ENCODE data around the gene EPB41L5. TPM values are rescaled to one million over a fixed set of nuclear protein-coding genes. Genes with fewer than 3 reads are reported as not detected.
"Not testable (repeated sequence)": the region's sequence is repeated elsewhere in the genome, so short reads cannot be mapped to it uniquely, and the experiment has no call there.

EPB41L5 gene
- total and polyA plus RNA-seq, 12 donors = 2.6 to 25.8 (median 13.9) TPM

GRCh38 chr2:119996148-119996547 lies 16.7 kb upstream of the EPB41L5 start:
- intact Hi-C loops (cut with DNase I) = no loop called here
- no peaks in the 10 kb centered on the region for H3K4me1 ChIP-seq (replicated peaks in 1 of 2)
- H3K27ac ChIP-seq = no peak overlapping the region
- no peaks in the 10 kb centered on the region for H3K9me3 ChIP-seq (replicated peaks in 1 of 3)
- no peaks in the 10 kb centered on the region for H3K36me3 ChIP-seq (replicated peaks in 1 of 2)
- H3K4me3 ChIP-seq = no peak overlapping the region
- 62 to 76% (median 70%) methylated on average over 3 of the region's 3 CpGs for WGBS, 4 donors
- H3K27me3 ChIP-seq = no peaks in the 10 kb centered on the region
- TF ChIP-seq CTCF (IDR thresholded peaks at IDR 0.05) (no peak), POLR2A (IDR thresholded peaks at IDR 0.05) (no peak)
- DNase-seq = no peak

GRCh38 chr2:119996896-119997891 lies 15.7 kb upstream of the EPB41L5 start:
- 75 to 91% (median 88%) methylated on average over 8 to 54 of the region's 55 CpGs for WGBS, 4 donors
- intact Hi-C loops (cut with DNase I); H3K9me3 ChIP-seq (replicated peaks in 1 of 3); H3K27me3 ChIP-seq; DNase-seq; H3K4me1 ChIP-seq (replicated peaks in 1 of 2); H3K27ac ChIP-seq; H3K4me3 ChIP-seq; H3K36me3 ChIP-seq (replicated peaks in 1 of 2): not testable (repeated sequence)

- Histone ChIP-seq H3K27ac (no peak overlapping the region), H3K36me3 (replicated peaks in 1 of 2) (no peaks in the 10 kb centered on the region), H3K4me3 (no peak overlapping the region), H3K9me3 (replicated peaks in 1 of 3) (no peaks in the 10 kb centered on the region), H3K4me1 (replicated peaks in 1 of 2) (no peaks in the 10 kb centered on the region), H3K27me3 (no peaks in the 10 kb centered on the region)
- no peak for TF ChIP-seq CTCF (IDR thresholded peaks at IDR 0.05)
- no peak for TF ChIP-seq POLR2A (IDR thresholded peaks at IDR 0.05)
- no peak for DNase-seq
- 56 to 71% (median 69%) methylated on average over 1 of the region's 1 CpG for WGBS, 4 donors
- intact Hi-C loops (cut with DNase I) = no loop called here
Measured at GRCh38 chr2:120001471-120001870, 11.4 kb upstream of the EPB41L5 start.

- Histone ChIP-seq H3K9me3 (replicated peaks in 1 of 3) (no peaks in the 10 kb centered on the region), H3K4me3 (no peak overlapping the region), H3K4me1 (replicated peaks in 1 of 2) (no peaks in the 10 kb centered on the region), H3K27ac (no peak overlapping the region), H3K36me3 (replicated peaks in 1 of 2) (no peaks in the 10 kb centered on the region), H3K27me3 (no peaks in the 10 kb centered on the region)
- intact Hi-C loops (cut with DNase I) = no loop called here
- no peak for TF ChIP-seq CTCF (IDR thresholded peaks at IDR 0.05)
- no peak for TF ChIP-seq POLR2A (IDR thresholded peaks at IDR 0.05)
- no peak for DNase-seq
Measured at GRCh38 chr2:120004254-120004653, 8.6 kb upstream of the EPB41L5 start.

All from adrenal gland (tissue), 12 donors.